Smooth muscle cell (in vitro differentiated cells): ENCODE results near the gene DAPK3. TPM values are rescaled to one million over a fixed set of nuclear protein-coding genes. Genes with fewer than 3 reads are reported as not detected.

Experiments
- DNase-seq: peaks from one replicate; lab custom pipeline; 2025; ENCODE audit not compliant: unreplicated experiment; lab: John Stamatoyannopoulos, UW
- H2AFZ ChIP-seq: fragments of 200-600 bp; sonication (generic); 2 replicates; pipeline ENCODE4 v1.6.0; 2016; ENCODE audit warnings: antibody characterized with exemption, low read depth, mild to moderate bottlenecking
- H3F3A ChIP-seq: fragments of 200-600 bp; sonication (generic); 2 replicates; pipeline ENCODE4 v1.6.0; 2017; ENCODE audit warnings: antibody characterized with exemption, low read depth
- H3K27ac ChIP-seq: fragments of 200-600 bp; sonication (generic); 2 replicates; pipeline ENCODE4 v1.5.1; 2016; ENCODE audit warnings: low read depth, mild to moderate bottlenecking
- H3K27me3 ChIP-seq: fragments of 200-600 bp; sonication (generic); 2 replicates; pipeline ENCODE4 v1.6.1; 2016; ENCODE audit warnings: low read depth, mild to moderate bottlenecking
- H3K36me3 ChIP-seq: fragments of 200-600 bp; sonication (generic); 2 replicates; pipeline ENCODE4 v1.5.1; 2016; ENCODE audit warnings: low read depth
- H3K4me1 ChIP-seq: fragments of 200-600 bp; sonication (generic); 2 replicates; pipeline ENCODE4 v1.5.1; 2016; ENCODE audit warnings: low read depth
- H3K4me2 ChIP-seq: fragments of 200-600 bp; sonication (generic); 2 replicates; pipeline ENCODE4 v1.6.0; 2016; ENCODE audit warnings: mild to moderate bottlenecking
- H3K4me3 ChIP-seq: fragments of 200-600 bp; sonication (generic); 2 replicates; pipeline ENCODE4 v1.5.1; 2016; ENCODE audit warnings: mild to moderate bottlenecking
- H3K79me2 ChIP-seq: fragments of 200-600 bp; sonication (generic); 2 replicates; pipeline ENCODE4 v1.6.0; 2016; ENCODE audit warnings: low read depth, mild to moderate bottlenecking
- H3K9ac ChIP-seq: fragments of 200-600 bp; sonication (generic); 2 replicates; pipeline ENCODE4 v1.6.0; 2016; ENCODE audit warnings: low read depth
- H3K9me3 ChIP-seq: fragments of 200-600 bp; sonication (generic); replicated peaks from 2 replicates; pipeline ENCODE4 v1.5.1; 2016; ENCODE audit warnings: low read depth
- H4K20me1 ChIP-seq: fragments of 200-600 bp; sonication (generic); 2 replicates; pipeline ENCODE4 v1.6.0; 2016; ENCODE audit warnings: low read depth
- WGBS: methylation state at CpG from one replicate; pipeline ENCODE4 v1.1.7; 2016; ENCODE audit warnings: low lambda C conversion rate; 5-methylcytosine and 5-hydroxymethylcytosine counted together
- polyA plus RNA-seq: library from polyadenylated mRNA; unstranded; fragments of >200 nt; fragmentation: Nextera tagmentation; extraction: Ambion mirVana; gene quantifications from 2 replicates; pipeline ENCODE4 v1.2.1, GENCODE V29; 2016
- total RNA-seq: library from RNA; depleted of rRNA; stranded (reverse); fragments of >200 nt; gene quantifications from 2 replicates; pipeline ENCODE4 v1.2.3, GENCODE V29; 2014
- TF ChIP-seq, protein P1 (sequence below): fragments of 200-600 bp; sonication (generic); IDR thresholded peaks from 2 replicates; pipeline ENCODE4 v1.5.1; 2017; ENCODE audit warnings: borderline replicate concordance, mild to moderate bottlenecking, antibody characterized with exemption; ENCODE audit not compliant: insufficient read depth, poor library complexity, severe bottlenecking

The DAPK3 gene
- total and polyA plus RNA-seq, 2 experiments from 2014 or later: 82.9 to 113 TPM

DNA sequence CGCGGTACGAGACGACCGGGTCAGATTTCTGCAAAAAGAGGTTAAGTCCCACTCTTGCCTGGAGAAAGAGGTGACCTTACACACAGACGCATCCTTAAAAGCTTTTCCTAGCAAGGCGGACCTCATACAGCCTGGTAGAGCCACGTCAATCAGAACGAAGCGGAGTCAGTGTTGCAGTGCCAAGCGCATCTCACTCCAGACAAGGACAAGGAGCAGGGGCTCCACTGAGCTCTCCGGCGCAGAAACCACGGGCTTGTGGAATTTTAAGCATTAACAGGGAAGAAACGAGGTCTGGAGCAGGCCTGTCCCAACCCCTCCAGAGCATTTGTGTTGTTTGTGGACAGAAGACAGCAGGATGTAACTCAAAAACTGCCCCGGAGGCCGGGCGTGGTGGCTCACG, 7.2 kb upstream of the DAPK3 start:
- Histone ChIP-seq H3K9me3 (no peaks in the 10 kb centered on the region), H3K9ac (no peak overlapping the region), H3K4me1 (peaks cover 3% of the 10 kb centered on the region), H3K27me3 (no peaks in the 10 kb centered on the region), H3K4me2 (no peak overlapping the region), H3K79me2 (peaks cover 81% of the 10 kb centered on the region), H3K4me3 (no peak overlapping the region), H4K20me1 (peaks cover 84% of the 10 kb centered on the region), H3K27ac (no peak overlapping the region), H2AFZ (no peak overlapping the region), H3K36me3 (peaks cover 10% of the 10 kb centered on the region), H3F3A (peaks cover 72% of the 10 kb centered on the region)
- DNase-seq: no peak
- TF ChIP-seq, protein P1, sequence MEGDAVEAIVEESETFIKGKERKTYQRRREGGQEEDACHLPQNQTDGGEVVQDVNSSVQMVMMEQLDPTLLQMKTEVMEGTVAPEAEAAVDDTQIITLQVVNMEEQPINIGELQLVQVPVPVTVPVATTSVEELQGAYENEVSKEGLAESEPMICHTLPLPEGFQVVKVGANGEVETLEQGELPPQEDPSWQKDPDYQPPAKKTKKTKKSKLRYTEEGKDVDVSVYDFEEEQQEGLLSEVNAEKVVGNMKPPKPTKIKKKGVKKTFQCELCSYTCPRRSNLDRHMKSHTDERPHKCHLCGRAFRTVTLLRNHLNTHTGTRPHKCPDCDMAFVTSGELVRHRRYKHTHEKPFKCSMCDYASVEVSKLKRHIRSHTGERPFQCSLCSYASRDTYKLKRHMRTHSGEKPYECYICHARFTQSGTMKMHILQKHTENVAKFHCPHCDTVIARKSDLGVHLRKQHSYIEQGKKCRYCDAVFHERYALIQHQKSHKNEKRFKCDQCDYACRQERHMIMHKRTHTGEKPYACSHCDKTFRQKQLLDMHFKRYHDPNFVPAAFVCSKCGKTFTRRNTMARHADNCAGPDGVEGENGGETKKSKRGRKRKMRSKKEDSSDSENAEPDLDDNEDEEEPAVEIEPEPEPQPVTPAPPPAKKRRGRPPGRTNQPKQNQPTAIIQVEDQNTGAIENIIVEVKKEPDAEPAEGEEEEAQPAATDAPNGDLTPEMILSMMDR: no peak
- 96% methylated on average over 19 of the region's 19 CpGs for WGBS

DNA sequence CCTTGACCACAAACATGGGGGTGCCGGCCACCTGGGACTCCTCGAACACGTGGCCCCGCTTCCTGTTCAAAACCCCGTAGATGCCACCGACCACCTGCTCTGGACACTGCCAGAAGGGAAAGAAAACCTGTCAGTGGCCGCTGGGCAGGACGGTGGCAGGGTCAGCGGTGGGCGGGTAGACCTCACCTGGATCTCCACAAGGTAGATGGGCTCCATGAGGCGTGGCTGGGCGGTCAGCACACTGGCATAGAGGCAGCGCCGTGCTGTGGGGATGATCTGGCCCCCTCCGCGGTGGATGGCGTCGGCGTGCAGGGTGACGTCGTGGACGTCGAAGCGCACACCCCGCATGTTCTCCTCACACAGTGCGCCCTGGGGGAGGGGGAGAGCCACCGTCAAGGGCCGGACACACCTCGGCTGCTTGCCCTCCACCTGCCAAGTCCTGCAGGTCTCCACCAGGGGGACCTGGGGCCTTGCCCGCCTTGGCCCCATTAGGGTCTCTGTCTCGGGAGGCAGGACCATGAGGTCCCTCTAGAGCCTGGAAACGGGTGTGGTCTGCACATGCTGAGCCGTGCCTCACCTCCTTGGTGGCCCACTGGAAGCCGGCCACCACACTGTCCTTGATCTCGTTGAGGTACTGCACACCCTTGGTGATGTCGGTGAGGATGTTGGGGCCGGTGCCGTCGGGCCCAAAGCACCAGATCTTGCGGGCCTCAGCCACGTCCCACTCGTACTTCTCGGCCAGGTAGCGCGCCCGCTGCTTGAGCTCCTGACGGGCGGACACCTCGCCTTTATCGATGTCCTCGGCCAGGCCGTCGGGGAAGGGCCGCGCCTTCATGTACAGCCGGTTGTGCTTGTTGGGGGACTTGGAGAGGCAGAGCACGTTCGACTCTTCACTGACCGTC, 6.6 kb upstream of the DAPK3 start:
- no peak for DNase-seq
- no peak overlapping the region for H3K9ac ChIP-seq
- no peaks in the 10 kb centered on the region for H3K27me3 ChIP-seq
- H3K79me2 ChIP-seq: peaks cover 74% of the 10 kb centered on the region
- no peak overlapping the region for H3K4me2 ChIP-seq
- H3K27ac ChIP-seq: peak overlapping the region; percentile 15
- WGBS: 98% methylated on average over 58 of the region's 59 CpGs
- peaks cover 10% of the 10 kb centered on the region for H3K36me3 ChIP-seq
- no peaks in the 10 kb centered on the region for H3K4me1 ChIP-seq
- no peak overlapping the region for H2AFZ ChIP-seq
- no peak overlapping the region for H3K4me3 ChIP-seq
- TF ChIP-seq, protein P1: no peak
- H3F3A ChIP-seq: peaks cover 69% of the 10 kb centered on the region
- H3K9me3 ChIP-seq: no peaks in the 10 kb centered on the region
- peaks cover 81% of the 10 kb centered on the region for H4K20me1 ChIP-seq

DNA sequence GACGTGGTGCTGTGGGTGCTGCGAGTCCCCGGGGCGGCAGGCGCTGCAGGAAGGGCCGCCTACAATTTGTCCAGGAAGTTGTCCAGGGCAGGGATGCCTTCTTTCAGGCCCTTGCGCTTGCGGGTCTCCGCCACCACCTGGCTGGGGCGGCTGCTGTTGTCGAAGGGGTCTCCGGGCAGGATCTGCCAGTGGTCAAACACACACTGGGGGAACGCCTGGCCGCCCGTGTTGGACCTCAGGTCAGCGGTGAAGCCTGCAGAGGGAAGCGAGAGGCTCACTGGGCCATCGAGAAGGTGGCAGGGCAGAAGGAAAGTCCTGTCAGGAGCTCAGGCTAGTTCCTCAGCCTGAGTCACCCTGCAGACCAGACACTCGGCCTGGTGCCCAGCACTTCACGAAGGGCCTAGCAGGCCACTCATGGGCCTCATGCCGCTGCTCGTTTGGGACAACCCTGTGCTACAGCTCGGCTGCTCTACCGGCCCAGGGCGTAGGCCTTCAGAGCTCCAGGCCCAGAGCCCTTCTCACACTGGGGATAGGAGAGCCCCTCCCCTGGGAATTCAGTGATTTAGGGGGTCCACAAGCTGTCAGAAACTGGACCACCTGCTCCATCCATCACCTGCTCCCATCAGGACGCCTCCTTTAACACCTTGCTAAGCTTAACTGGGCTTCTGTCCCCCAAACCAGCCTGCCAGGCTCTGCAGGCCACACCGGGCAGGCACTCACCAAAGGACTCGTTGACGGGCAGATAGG, 5.8 kb upstream of the DAPK3 start:
- DNase-seq: no peak
- TF ChIP-seq, protein P1: no peak
- no peaks in the 10 kb centered on the region for H3K9me3 ChIP-seq
- peaks cover 68% of the 10 kb centered on the region for H3F3A ChIP-seq
- peak overlapping the region; percentile 15 for H3K27ac ChIP-seq
- H3K27me3 ChIP-seq: no peaks in the 10 kb centered on the region
- peaks cover 10% of the 10 kb centered on the region for H3K36me3 ChIP-seq
- no peak overlapping the region for H3K9ac ChIP-seq
- H3K79me2 ChIP-seq: peaks cover 66% of the 10 kb centered on the region
- 96% methylated on average over 27 of the region's 29 CpGs for WGBS
- H3K4me3 ChIP-seq: no peak overlapping the region
- H3K4me1 ChIP-seq: no peaks in the 10 kb centered on the region
- H2AFZ ChIP-seq: no peak overlapping the region
- H3K4me2 ChIP-seq: no peak overlapping the region
- peaks cover 81% of the 10 kb centered on the region for H4K20me1 ChIP-seq
